ENCODE measurements around the gene CERS4. TPM values are rescaled to one million over a fixed set of nuclear protein-coding genes. Genes with fewer than 3 reads are reported as not detected.
"Not testable (repeated sequence)": the region's sequence is repeated elsewhere in the genome, so short reads cannot be mapped to it uniquely, and the experiment has no call there.

The CERS4 gene
- polyA plus RNA-seq, 1 donor = 38.8 TPM

DNA sequence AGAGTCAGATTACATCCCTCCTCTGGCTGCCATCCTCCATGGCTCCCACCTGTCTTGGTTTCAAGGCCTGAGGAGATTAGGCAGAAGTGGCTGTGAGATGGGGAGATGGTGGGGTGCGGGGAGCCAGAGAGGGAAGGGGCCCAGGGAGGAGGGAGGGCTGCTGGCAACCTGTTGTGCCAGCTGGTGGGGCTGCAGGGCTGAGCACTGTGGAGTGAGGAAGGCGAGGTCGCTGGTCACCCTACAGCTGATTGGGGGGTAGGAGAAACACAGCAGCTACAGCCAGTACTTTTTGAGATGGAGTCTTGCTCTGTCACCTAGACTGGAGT is 50.7 kb downstream of the CERS4 start:
- no peak for DNase-seq

DNA sequence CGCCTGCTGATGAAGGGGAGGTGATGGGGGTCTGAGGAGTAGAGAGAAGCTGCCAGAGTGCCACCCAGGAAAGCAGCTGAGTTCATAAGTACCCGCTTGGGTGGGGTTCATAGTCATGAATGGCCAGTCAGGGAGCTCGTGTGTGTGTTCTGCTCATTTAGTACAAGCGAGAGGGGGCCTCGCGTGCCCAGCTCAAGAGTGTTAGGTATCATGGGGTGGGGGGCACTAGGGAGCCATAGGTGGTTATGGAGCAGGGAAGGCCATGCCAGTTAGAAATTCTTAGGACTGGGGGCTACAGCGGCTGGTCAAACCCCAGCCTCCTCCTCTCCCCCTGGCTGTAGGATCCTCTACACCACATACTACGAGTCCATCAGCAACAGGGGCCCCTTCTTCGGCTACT is 52.2 kb downstream of the CERS4 start:
- no peak for DNase-seq

DNA sequence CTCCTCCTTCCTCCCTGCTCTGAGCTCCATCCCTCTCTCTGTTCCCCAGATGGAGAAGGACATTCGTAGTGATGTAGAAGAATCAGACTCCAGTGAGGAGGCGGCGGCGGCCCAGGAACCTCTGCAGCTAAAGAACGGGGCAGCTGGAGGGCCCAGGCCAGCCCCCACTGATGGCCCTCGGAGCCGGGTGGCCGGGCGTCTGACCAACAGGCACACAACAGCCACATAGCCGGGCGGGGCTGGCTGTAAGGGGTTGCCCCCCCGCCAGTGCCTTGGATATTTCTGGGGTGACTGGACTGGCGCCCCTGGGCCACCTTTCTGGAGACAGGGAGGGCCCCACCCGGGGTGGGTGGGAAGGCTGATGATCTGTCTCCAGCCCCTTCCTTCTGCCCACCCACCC is 52.7 kb downstream of the CERS4 start:
- DNase-seq = no peak

DNA sequence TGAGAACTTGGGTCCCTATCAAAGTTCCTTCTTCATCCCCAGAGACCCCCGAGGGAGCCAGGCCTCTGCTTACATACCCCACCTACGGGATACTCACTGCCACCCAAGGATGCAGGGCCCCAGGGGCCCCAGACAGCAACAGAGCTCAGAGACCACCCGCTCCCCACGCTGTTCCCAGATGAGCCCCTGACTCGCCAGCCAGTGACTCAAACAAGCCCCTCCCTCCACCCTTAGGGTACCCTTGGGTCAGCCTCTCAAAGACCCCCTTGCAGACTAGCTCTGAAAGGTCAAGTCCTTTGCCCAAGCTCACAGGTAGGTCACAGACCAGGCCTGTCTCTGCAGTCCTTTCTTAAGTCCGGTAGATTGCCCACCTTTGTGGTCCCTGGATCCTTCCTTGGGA is 53.3 kb downstream of the CERS4 start:
- no peak for DNase-seq

DNA sequence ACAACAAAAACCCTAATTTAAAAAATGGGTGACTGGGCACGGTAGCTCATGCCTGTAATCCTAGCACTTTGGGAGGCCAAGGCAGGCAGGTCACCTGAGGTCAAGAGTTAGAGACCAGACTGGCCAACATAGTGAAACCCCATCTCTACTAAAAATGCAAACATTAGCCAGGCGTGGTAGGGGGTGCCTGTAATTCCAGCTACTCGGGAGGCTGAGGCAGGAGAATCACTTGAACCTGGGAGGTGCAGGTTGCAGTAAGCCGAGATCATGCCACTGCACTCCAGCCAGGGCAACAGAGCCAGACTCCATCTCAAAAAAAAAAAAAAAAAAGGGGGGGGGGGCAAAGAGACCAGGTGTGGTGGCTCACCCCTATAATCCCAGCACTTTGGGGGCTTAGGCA is 55.1 kb downstream of the CERS4 start:
- DNase-seq = not testable (repeated sequence)

DNA sequence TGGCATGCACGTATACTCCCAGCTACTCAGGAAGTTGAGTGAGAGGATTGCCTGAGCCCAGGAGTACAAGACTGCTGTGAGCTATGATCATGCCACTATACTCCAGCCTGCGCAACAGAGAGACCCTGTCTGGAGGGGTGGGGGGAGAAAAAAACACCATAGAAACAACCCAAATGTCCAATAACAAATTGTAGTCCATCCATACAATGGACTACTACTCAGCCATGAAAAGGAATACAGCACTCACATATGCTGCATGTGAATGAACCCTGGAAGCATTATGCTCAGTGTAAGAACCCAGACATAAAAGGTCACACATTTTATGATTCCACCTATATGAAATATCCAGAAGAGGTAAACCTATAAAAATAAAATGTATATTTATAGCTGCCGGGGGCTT is 56.7 kb downstream of the CERS4 start:
- DNase-seq = no peak

DNA sequence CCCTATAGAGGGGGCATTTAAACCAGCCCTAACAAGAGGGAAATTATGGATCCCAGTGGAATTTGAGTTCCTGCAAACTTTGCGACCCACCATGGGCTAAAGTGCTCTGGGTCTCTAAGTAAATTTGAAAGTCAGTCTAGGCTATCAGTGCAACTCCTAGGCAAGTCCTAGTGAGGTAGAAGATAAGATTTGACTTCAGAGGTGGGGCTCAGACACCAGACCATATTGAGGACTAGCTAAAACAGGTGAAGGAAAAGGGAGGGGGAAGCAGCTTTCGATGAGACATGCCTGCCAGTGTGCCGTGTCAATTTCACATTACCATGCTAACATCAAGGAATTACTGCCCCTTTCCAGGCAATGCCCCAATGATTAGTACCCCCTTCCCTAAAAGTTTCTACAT is 60.6 kb downstream of the CERS4 start:
- no peak for DNase-seq

DNA sequence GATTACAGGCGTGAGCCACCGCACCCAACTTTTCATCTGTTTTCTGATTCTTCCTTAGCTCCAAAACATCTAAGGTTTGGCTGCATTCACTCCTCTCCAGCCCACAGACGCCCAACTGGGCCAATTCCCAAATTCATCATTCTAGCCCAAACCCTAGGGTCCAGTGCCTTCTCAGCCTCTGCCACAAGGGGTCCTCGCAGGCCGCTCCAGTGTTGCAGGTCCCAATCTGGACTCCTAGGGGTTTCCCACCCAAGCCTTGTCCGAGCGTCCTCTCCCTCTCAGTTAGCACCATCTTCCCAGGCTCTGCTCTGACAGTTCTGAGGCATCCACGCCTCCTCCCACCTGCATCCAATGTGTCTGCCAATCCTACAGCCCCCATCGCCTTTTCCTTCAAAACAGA is 67.3 kb downstream of the CERS4 start:
- DNase-seq = not testable (repeated sequence)

DNA sequence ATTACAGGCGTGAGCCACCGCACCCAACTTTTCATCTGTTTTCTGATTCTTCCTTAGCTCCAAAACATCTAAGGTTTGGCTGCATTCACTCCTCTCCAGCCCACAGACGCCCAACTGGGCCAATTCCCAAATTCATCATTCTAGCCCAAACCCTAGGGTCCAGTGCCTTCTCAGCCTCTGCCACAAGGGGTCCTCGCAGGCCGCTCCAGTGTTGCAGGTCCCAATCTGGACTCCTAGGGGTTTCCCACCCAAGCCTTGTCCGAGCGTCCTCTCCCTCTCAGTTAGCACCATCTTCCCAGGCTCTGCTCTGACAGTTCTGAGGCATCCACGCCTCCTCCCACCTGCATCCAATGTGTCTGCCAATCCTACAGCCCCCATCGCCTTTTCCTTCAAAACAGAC is 82.2 kb downstream of the CERS4 start:
- DNase-seq = not testable (repeated sequence)

DNA sequence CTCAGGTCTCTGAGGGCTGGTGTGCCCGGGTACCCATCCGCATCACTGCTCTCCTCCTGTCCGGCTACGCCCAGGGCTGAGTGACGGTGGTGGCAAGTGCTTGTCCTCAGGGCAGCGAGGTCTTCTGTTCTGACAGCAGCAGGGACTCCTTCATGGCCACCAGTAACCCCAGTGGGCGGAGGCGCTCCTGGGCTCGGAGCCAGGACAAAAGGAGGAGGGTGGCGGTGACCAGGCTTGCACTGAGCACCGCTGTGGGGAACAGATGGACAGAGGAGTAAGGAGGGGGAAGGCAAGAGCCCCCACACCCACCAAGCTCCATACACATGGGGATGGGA is 93.2 kb downstream of the CERS4 start:
- no peak for DNase-seq

DNA sequence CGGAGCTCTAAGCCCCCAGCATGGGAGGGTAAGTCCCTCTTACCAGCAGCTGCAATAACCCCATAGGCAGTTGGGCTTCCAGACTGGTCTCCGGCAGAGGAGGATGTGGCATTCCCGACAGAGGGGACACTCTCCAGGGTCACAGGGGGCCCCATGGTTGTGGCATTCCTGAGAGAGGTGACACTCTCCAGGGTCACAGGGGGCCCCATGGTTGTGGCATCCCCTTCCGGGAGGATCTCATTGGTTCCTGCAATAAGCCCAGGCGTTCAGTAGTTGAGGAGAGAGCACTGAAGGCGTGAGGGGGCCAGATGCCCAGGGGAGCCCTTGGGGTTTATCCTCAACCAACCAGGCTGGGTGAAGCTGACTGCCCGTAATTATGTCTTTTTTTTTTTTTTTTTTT is 93.6 kb downstream of the CERS4 start:
- no peak for DNase-seq

DNA sequence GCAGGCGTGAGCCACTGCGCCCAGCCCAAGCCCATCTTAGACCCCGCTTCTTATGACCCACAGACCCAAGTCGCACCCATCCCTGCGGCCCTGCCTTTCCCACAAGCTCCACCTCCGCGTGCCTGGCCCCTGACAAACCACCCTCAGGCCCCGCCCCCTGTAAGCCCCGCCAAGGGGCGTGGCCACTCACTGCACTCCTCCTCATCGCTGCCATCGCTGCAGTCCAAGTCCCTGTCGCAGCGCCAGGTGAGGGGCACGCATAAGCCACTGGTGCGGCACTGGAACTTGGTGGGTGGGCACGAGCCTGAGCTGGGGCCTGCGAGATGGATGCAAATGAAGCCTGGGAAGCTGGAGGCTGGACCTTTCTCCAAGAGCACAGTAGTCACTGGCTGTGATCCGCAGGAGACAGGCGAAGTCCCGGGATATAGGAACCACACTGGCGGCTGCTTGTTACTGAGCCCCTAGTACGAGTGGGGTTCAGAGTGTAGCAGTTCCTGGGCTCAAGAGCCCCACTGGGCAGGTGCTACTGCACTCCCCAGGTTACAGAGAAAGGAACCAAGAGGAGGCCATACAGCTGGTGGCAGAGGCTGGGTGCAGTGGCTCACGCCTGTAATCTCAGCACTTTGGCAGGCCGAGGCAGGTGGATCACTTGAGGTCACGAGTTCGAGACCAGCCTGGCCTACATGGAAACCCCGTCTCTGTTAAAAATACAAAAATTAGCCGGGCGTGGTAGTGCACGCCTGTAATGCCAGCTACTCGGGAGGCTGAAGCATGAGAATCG is 95.9 kb downstream of the CERS4 start:
- no peak for DNase-seq

DNA sequence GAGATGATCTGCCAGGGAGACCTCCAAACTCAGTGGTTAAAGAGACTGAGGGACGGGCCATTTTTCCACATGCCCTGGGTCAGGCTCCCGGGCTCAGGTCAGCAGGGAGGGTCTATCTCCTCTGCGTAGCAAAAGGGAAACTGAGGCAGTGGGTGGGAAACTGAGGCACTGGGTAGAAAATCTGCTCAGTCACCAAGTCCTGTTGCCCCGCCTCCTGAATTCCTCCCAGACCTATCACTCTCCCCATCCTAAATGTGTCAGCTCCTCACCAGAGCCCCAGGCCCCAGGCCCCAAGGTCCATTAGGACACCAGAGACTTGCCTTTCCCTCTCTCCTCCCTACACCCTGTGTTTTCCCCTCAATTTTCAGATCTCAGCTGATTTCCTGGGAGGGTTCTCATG is 96.6 kb downstream of the CERS4 start:
- no peak for DNase-seq

DNA sequence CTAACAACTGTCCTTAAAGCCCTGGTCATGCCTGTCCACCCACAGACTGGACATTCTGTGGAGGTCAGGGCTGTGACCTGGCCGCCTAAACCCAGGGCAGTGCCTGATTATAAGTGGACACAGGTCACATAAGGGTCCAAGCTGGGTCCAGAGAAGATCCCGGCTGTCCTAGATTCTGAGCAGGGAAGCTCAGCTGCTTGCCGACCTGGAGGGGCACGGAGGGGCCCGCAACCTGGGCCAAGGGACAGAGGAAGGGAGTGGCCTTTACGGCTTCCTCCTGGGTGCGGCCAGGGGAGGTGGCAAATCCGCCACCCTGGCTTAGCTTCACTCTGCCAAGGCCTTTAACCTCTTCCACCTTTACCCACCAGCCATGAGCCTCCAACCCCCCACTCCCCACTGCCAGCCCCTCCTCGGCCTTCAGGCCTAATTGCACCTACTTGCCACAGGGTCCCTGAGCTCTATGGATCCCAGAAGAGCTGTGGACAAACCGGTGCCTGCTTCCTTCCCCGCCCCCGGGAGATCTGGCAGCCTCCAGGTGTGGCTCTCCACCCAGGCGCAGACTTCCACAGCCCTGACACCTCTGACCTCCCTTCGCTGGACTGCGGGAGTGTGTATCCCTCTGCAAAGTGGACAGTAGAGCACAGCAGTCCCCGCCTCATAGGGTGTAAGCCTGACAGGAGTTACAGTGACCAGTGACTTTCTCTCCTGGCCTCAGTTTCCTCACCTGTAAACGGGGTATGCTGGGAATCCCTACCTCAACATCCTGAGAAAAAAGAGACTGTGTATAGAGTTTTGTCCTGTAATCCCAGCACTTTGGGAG is 97.3 kb downstream of the CERS4 start:
- no peak for DNase-seq

DNA sequence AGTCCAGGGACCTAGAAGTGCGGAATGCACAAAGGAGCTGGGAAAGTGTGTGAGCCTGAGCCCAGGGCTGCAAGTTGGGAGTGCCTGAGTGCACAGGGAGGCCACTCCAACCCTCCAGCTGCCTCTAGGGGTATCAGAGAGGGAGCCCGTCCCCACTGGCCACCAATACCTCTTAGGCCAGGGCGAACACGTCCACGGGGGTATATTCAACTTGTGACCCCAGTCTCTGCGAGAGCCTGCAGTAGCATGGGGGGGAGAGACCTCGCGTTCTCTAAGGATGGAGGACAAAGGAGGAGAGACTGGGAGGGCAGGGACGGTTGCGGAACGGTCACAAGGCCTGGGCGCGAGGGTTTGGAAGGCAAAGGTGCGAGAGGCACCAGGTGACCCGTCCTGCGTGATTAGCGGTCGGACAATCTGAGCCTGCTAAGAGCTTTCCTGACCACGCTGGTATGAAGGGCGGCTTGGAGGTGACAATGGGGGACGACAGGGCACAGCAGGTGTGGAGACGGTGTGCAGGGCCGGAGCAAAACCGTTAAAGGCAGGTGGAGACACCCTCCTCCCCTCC is 98.3 kb downstream of the CERS4 start:
- no peak for DNase-seq

DNA sequence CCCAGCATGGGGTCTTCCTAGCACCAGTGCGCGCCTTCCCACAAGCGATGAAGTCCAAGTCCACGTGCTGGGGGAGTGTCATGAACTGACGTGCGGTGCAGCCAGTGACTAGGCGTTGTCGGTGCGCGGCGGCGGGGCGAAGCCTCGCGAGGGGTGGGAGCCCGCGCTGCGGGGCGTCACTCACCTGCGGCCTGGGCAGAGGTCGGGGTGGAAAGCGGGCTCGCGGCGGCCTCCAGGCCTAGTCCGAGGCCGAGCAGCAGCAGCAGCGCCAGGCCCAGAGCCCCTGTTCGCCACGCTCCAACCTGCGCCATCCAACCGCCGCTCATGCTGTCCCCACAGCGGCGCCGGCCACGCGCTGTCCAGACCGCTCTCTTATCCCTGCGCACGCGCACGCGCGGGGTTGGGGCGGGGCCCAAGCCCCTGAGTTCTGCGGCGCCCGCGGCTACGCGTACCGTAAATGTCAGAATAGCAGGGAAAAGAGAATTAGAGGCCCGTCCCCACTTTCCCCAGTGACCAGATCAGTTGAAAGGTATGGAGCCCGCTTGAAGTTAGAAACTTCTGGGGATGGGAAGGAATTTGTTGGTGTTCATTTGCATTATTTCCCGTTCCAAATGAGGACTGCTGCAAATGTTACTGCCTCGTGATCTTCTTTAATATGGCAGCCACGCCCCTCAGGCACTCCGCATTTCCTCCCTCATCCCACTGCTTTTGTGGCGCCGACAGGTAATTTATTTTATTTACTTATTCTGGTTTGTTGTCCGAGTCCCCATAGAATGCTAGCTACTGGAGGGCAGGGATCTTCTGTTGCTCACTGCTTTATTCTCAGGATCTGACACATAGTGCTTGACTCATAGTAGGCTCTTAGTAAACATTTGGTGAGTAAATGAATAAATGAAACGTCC is 99.0 kb downstream of the CERS4 start, which contains the start of gene CD320:
Gene CD320, minus strand, starts transcription at position 394 of the 902 bp plus-strand sequence. Its CDS starts 68 bp downstream, at position 326.
- peak; percentile 93 for DNase-seq

DNA sequence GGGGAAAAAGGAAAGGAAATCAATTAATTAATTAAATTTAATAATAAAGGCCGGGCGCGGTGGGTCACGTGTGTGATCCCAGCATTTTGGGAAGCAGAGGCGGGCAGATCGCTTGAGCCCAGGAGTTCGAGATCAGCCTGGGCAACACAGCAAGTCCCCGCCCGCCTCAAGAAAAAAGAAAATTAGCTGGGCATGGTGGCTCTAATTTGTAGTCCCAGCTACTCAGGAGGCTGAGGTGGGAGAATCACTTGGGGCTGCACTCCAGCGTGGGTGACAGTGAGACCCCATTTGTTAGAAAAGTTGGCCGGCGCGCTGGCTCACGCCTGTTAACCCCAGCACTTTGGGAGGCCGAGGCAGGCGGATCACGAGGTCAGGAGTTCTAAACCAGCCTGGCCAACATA is 99.7 kb downstream of the CERS4 start:
- no peak for DNase-seq

DNA sequence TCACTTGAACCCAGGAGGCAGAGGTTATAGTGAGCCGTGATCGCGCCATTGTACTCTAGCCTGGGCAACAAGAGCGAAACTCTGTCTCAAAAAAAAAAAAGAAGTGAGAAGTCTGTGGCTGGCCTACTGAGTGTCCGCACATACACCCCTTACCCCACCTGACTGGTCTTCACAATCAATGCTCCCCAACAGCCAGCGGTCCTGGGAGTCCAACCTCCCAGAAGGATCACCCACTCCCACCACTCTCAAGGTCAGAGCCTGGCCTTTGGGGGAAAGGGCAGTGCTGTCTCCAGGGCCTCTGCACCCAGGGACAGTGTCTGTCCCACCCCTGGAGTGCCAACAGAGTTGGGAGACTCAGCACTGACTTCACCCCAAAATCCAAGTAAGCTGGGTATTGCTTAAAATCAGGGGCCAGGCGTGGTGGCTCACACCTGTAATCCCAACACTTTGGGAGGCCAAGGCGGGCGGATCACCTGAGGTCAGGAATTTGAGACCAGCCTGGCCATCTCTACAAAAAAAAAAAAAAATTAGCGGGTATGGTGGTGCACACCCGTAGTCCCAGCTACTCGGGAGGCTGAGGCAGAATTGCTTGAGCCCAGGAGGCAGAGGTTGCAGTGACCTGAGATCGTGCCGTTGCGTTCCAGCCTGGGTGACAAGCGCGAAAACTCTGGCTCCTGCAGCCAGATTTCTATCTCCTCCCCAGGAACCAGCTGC is 101.3 kb downstream of the CERS4 start:
- DNase-seq = no peak

DNA sequence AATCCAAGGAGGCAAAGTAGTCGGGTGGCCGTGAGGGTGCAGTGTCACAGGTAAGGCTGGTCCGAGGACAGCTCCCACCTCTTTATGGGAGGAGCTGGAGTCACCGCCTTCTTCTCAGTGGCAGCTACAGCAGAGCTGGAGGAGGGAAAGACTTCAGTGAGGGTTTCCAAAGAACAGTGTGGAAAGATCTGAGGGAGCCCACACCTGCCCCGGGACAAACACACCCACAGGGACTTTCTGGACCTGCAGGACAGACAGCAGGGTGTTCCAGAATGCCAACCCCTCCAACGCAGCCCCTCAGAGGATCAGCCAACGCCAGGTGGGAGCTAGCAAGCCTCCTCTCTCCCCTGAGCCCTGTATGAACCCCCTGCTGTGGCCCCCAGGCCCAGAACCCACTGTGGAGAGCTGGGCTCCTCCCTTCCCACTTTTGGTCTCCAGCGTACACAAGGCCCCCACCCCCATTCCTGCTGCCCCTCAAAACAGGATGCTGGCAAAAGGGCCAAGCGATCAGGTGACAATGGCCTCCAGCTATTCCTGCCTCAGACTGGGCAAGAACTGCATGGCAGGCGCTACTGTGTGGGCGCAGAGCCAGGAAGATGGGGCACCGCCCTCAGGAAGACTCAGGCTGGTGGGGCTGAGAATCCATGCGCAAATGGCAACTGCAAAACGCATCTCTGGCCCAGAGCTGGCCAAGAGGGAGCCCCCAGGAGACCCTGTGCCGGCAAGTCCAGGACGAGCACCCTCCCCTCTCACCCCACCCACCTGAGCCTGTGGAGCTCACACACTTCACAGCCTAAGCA is 102.5 kb downstream of the CERS4 start:
- DNase-seq = no peak

Measured in left kidney (tissue), 2 donors.